A673 (cell line): ENCODE measurements around the gene FCRL4.

Experiments
- CTCF ChIP-seq: fragments of 300-800, 200-600 bp; sonication (generic); conservative IDR thresholded peaks from 2 replicates; pipeline ENCODE4 v1.5.1; 2017; ENCODE audit warnings: low read depth, mild to moderate bottlenecking, antibody characterized with exemption, low read length, moderate library complexity, mixed read lengths
- EZH2 ChIP-seq: fragments of 200-600 bp; sonication (generic); IDR thresholded peaks from 2 replicates; pipeline ENCODE4 v1.6.1; 2017; ENCODE audit warnings: borderline replicate concordance, low read depth, mild to moderate bottlenecking, mixed read lengths, antibody characterized with exemption, low read length; ENCODE audit not compliant: poor library complexity, severe bottlenecking

- TF ChIP-seq CTCF (no peak), EZH2 (no peak)
Observed at GRCh38 chr1:157577420-157577819, 20.5 kb downstream of the FCRL4 start.
